HK-2 (cell line): ENCODE measurements around the gene COX7B2.

Experiments used
- DNase-seq: peaks from one replicate; pipeline ENCODE4 v3.0.0-alpha.2; 2018; ENCODE audit not compliant: unreplicated experiment

COX7B2 gene

GRCh38 chr4:46717950-46718349 is 191.1 kb downstream of the COX7B2 start:
- DNase-seq, result no peak

DNA sequence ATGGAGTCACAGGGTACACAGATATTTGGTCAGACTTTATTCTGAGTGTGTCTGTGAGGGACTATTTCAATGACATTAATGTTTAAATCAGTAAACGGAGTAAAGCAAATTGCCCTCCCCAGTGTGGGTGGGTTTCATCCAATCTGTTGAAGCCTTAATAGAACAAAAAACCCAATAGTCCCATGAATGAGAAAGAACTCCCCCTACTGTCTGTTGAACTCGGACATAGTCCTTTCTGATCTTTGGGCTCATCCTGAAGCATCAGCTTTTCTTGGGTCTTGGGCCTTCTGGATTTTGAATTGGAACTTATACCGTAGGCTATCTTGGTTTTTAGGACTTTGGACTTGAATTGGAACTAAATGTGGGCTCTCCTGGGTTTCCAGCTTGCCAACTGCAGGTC is 193.6 kb downstream of the COX7B2 start:
- no peak for DNase-seq

GRCh38 chr4:46698891-46699290 is 210.2 kb downstream of the COX7B2 start:
- DNase-seq, result no peak
